ENCODE measurements around the gene SYT5. TPM values are rescaled to one million over a fixed set of nuclear protein-coding genes. Genes with fewer than 3 reads are reported as not detected.

The SYT5 gene
- total RNA-seq, 4 donors from 2014 or later: not detected

DNA sequence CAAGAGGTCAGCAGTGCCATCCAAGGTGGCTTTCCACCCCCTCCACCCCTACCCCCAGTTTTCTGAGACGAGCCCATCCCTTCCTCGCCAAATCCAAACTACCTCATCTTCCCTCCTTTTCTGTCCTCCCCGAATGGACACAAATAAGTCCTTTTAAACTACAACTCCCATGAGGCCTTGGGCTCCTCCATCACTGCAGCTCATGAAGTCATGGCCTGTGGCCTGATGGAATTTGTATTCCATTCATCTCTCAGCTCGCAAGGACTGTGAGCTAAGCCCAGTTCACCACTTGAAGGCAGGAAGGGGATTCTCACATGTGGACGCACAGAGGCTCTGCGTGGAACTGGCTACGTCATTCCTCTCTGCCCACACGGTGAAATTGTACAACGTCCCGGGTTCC is 16.7 kb upstream of the SYT5 start:
- intact Hi-C loops (cut with DNase I): no loop called here
- Histone ChIP-seq H3K27me3 (no peaks in the 10 kb centered on the region), H3K4me1 (no peaks in the 10 kb centered on the region), H3K9me3 (no peaks in the 10 kb centered on the region), H3K27ac (no peak overlapping the region), H3K36me3 (no peaks in the 10 kb centered on the region), H3K4me3 (replicated peaks in 1 of 3) (no peak overlapping the region)
- 90 to 92% methylated on average over 10 of the region's 10 CpGs for whole genome bisulfite sequencing, 2 donors
- no peak for DNase-seq
- TF ChIP-seq, protein P1, sequence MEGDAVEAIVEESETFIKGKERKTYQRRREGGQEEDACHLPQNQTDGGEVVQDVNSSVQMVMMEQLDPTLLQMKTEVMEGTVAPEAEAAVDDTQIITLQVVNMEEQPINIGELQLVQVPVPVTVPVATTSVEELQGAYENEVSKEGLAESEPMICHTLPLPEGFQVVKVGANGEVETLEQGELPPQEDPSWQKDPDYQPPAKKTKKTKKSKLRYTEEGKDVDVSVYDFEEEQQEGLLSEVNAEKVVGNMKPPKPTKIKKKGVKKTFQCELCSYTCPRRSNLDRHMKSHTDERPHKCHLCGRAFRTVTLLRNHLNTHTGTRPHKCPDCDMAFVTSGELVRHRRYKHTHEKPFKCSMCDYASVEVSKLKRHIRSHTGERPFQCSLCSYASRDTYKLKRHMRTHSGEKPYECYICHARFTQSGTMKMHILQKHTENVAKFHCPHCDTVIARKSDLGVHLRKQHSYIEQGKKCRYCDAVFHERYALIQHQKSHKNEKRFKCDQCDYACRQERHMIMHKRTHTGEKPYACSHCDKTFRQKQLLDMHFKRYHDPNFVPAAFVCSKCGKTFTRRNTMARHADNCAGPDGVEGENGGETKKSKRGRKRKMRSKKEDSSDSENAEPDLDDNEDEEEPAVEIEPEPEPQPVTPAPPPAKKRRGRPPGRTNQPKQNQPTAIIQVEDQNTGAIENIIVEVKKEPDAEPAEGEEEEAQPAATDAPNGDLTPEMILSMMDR (IDR thresholded peaks at IDR 0.05): no peak
- no peak for TF ChIP-seq POLR2A (IDR thresholded peaks at IDR 0.05)

DNA sequence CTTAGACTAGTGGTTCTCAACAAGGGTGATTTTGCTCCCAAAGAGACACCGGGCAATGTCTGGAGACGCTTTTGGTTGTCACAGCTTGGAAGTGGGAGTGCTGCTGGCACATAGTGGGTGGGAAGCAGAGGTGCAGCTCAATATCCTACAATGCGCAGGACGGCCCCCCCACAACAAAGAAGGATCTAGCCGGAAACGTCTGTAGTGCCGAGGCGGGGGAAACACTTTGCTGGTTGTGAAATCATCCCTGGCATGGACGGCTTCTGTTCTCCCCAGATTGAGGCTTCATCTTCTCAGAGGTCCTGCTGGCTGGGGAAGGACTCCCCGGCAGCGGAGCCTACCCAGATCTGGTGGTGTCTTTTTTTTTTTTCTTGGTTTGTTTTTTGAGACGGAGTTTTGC is 13.4 kb upstream of the SYT5 start:
- no peaks in the 10 kb centered on the region for H3K36me3 ChIP-seq
- no peaks in the 10 kb centered on the region for H3K27me3 ChIP-seq
- H3K4me3 ChIP-seq (replicated peaks in 1 of 3): no peak overlapping the region
- no peak overlapping the region for H3K27ac ChIP-seq
- intact Hi-C loops (cut with DNase I): no loop called here
- TF ChIP-seq, protein P1 (IDR thresholded peaks at IDR 0.05): no peak
- no peak for TF ChIP-seq POLR2A (IDR thresholded peaks at IDR 0.05)
- no peaks in the 10 kb centered on the region for H3K9me3 ChIP-seq
- no peaks in the 10 kb centered on the region for H3K4me1 ChIP-seq
- WGBS, 2 donors: 70 to 86% methylated on average over 12 of the region's 12 CpGs
- DNase-seq: no peak

DNA sequence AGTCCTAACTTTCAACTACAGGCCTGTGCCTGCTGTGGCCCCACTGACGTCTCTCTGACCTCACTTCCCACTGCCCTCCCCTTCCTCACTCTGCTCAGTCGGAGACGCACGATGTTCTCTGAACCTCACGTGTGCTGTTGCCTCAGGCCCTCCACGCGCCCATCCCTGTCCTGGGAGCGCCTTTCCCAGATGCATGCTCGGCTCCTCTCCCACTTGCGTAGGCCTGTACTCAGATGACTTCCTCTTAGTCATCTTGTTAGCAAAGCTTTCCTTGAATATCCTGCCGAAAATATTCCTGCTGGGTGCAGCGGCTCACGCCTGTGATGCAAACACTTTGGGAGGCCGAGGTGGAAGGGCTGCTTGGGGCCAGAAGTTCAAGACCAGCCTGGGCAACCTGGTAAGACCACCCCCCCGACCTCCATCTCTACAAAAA is 9.3 kb upstream of the SYT5 start:
- intact Hi-C loops (cut with DNase I): no loop called here
- TF ChIP-seq, protein P1 (IDR thresholded peaks at IDR 0.05): no peak
- TF ChIP-seq POLR2A (IDR thresholded peaks at IDR 0.05): no peak
- WGBS, 2 donors: 66 to 67% methylated on average over 15 of the region's 15 CpGs
- Histone ChIP-seq H3K27me3 (no peaks in the 10 kb centered on the region), H3K9me3 (no peaks in the 10 kb centered on the region), H3K36me3 (no peaks in the 10 kb centered on the region), H3K4me3 (replicated peaks in 1 of 3) (no peak overlapping the region), H3K4me1 (no peaks in the 10 kb centered on the region), H3K27ac (no peak overlapping the region)
- DNase-seq: no peak

DNA sequence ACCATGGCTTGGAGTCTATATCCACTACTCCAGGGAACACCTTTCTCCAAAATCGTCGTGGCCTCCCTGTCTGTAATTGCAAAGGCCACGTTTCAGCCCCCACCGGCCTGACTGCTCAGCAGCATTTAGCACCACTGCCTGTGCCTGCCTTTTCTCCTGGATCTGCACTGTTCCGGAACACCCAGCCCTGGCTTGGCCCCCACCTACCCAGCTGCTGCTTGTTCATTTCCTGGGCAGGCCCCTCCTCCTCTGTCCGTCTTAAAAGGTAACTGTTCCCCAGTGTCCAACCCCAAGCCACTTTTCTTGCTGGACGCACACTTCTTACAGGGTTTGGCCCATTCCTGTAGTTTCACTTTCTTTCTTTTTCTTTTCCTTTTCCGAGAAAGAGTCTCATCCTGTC is 8.5 kb upstream of the SYT5 start:
- no peak for TF ChIP-seq POLR2A (IDR thresholded peaks at IDR 0.05)
- Histone ChIP-seq H3K27me3 (no peaks in the 10 kb centered on the region), H3K36me3 (no peaks in the 10 kb centered on the region), H3K9me3 (no peaks in the 10 kb centered on the region), H3K27ac (peak overlapping the region in 1 of 3 donors; percentile 3), H3K4me1 (no peaks in the 10 kb centered on the region), H3K4me3 (replicated peaks in 1 of 3) (no peak overlapping the region)
- no peak for DNase-seq
- WGBS, 2 donors: 57 to 58% methylated on average over 8 of the region's 8 CpGs
- intact Hi-C loops (cut with DNase I): no loop called here

DNA sequence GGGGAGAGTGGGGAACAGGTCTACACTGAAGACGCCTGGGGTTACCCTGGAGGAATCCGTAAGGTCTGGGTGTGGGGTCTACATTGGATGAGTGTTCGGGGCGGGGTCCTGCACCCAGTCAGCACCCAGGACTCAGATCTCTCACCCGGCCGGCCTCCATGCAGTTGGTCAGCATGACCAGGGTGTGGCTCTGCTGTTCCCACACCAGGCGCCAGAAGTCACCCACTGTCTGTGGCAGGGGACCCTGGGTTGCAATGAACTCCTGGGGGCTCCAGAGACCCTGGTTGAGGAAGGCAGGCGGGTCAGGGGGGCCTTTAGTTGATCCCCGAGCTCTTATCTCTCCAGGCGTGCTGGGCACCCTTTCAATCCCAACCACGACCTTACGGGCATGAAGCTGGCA is 6.0 kb upstream of the SYT5 start:
- TF ChIP-seq, protein P1 (IDR thresholded peaks at IDR 0.05): no peak
- TF ChIP-seq POLR2A (IDR thresholded peaks at IDR 0.05): no peak
- no peak overlapping the region for H3K27ac ChIP-seq
- no peak overlapping the region for H3K4me3 ChIP-seq (replicated peaks in 1 of 3)
- intact Hi-C loops (cut with DNase I): no loop called here
- H3K36me3 ChIP-seq: no peaks in the 10 kb centered on the region
- H3K9me3 ChIP-seq: no peaks in the 10 kb centered on the region
- 70 to 76% methylated on average over 2 to 8 of the region's 12 CpGs for WGBS, 2 donors
- no peaks in the 10 kb centered on the region for H3K4me1 ChIP-seq
- DNase-seq: no peak
- peaks cover 4% of the 10 kb centered on the region for H3K27me3 ChIP-seq

DNA sequence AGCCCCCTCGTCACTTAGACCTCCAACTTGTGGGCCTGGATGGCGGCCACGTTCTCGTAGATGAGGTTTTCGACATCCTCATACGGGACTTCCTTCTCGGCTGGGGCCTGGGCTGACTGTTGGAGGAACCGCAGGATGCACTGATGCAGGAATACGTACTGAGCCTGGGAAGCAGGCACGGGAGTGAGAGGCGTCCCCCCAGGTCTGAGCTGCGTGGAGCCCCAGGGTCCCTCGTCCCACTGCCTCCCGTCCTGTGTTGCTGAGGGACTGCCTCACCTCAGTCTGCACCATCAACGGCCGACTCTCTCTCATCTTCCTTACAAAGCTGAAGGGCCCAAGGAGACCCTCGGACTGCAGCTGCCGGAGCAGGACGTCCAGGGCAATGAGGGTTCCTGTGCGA is 1.7 kb upstream of the SYT5 start:
- Histone ChIP-seq H3K4me1 (peaks cover 4 to 15% of the 10 kb centered on the region in 2 donors), H3K9me3 (no peaks in the 10 kb centered on the region), H3K27me3 (peaks cover 36% of the 10 kb centered on the region), H3K4me3 (replicated peaks in 1 of 3) (no peak overlapping the region), H3K36me3 (no peaks in the 10 kb centered on the region), H3K27ac (no peak overlapping the region)
- DNase-seq: no peak
- WGBS, 2 donors: 62 to 65% methylated on average over 7 to 10 of the region's 20 CpGs
- TF ChIP-seq POLR2A (IDR thresholded peaks at IDR 0.05): no peak
- TF ChIP-seq, protein P1 (IDR thresholded peaks at IDR 0.05): no peak
- intact Hi-C loops (cut with DNase I): no loop called here

Measured in thyroid gland (tissue), 4 donors.